ENCODE measurements around the gene PLA2G4F. TPM values are rescaled to one million over a fixed set of nuclear protein-coding genes. Genes with fewer than 3 reads are reported as not detected.

Gene PLA2G4F
- total and polyA plus RNA-seq, 10 of the 15 experiments (the other 5 are each of a cell fraction or from before 2014, with no cell fraction given) = not detected

DNA sequence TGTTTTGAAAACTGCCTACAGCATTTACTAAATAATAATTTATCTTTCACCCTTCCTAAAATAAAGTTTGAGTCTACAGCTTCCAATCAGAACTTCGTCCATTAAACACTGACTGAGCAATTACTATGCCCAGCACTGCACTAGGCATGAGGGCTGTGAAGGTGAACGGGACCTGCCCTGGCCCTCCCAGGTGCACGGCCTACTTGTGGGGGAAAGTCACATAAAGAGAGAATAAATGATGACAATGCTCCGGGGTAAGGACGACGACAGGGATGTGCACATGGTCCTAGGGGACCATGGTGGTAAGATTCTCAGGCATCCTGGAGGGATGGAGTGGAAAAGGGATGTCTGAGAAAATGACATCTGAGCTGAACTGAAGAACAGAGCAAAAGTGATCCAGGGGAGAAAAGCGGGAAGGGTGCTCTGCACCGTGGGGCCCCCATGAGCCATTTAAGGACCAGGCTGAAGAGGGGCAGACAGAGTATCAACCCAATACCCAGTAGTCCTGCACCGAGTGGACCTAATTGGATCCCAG lies 11.5 kb downstream of the PLA2G4F start:
- in situ Hi-C loops (cut with MboI) (no loop called here), intact Hi-C loops (cut with micrococcal nuclease; ENCODE audit: unreplicated experiment) (no loop called here)
- FAIRE-seq (no peak), DNase-seq (ENCODE audit: low read depth, low spot score) (no peak), ATAC-seq (no peak)
- 37% methylated on average over 9 of the region's 9 CpGs for WGBS (ENCODE audit: insufficient coverage, insufficient replicate concordance, low lambda C conversion rate, missing lambda C conversion rate)
- Histone ChIP-seq H3K4me1 (ENCODE audit: control insufficient read depth, insufficient read depth, low read length) (no peaks in the 10 kb centered on the region), H3K9ac (ENCODE audit: control insufficient read depth, insufficient read depth, low read length) (no peak overlapping the region), H3K4me2 (ENCODE audit: control insufficient read depth, insufficient read depth) (no peak overlapping the region), H3K36me3 (ENCODE audit: control insufficient read depth in 2 of 2, insufficient read depth in 2 of 2, low read length in 1 of 2) (no peaks in the 10 kb centered on the region), H3K79me2 (ENCODE audit: control insufficient read depth, insufficient read depth, low read length) (no peaks in the 10 kb centered on the region), H3K4me3 (no peak overlapping the region), H3K27ac (ENCODE audit: control insufficient read depth, insufficient read depth) (no peak overlapping the region), H3K9me3 (replicated peaks; ENCODE audit: control insufficient read depth, insufficient read depth, low read length) (no peaks in the 10 kb centered on the region), H2AFZ (ENCODE audit: control insufficient read depth, low read depth, low read length) (no peak overlapping the region), H3K27me3 (replicated peaks in 1 of 2; ENCODE audit: control insufficient read depth in 2 of 2, insufficient read depth in 2 of 2, low read length in 1 of 2) (no peaks in the 10 kb centered on the region; a peak in 1 of 4 replicates), H4K20me1 (ENCODE audit: control insufficient read depth, insufficient read depth) (no peaks in the 10 kb centered on the region)
- SMC1A ChIA-PET (ENCODE audit: uncharacterized antibody, unreplicated experiment) = no interaction called here
- POLR2A ChIA-PET = no interaction called here
- RAD21 ChIA-PET (ENCODE audit: unreplicated experiment) = no interaction called here
- BruUV-seq (replicated peaks) = no TSS peak
- CTCF ChIA-PET = no interaction called here
- TF ChIP-seq SREBF1 (IDR thresholded peaks at IDR 0.05; ENCODE audit: low read length) (no peak), IKZF1 (conservative IDR thresholded peaks at IDR 0.05) (no peak)

DNA sequence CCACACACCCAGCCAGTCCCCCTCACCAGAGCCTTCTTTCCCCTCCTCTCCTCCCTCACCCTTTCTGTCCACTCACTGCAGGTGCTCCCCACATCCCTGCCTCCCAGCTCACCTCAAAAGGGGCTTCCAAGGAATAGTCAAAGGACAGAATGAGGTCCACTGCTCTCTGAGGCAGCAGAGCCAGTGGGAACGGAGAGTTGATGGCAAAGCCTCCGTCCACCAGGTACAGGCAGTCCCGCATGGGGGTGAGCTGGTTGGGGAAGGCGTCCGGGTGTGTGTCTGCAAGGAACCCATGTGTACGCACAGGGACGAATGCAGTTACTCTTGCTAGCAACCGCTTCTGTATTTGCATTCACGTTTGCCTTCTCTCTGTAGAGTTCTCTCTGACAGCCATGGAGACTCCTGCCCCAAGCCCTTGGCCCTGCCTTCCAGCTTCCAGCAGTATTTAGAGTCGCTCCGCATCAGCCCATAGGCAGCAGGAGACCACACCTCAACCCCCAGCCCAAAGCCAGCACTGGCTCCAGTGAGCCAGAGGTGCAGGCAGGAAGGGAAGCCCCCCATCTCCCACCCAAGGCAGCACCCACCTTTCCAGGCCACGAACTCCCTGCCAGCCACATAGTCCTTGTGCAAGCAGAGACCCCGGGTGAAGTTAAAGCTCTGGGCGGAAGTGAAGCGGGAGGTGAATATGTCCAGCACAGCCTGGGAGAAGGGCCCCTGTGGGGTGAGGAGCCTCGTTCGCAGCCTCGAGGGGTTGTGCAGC lies 12.4 kb downstream of the PLA2G4F start:
- Histone ChIP-seq H3K79me2 (ENCODE audit: control insufficient read depth, insufficient read depth, low read length) (no peaks in the 10 kb centered on the region), H3K27me3 (replicated peaks in 1 of 2; ENCODE audit: control insufficient read depth in 2 of 2, insufficient read depth in 2 of 2, low read length in 1 of 2) (no peaks in the 10 kb centered on the region; a peak in 1 of 4 replicates), H3K36me3 (ENCODE audit: control insufficient read depth in 2 of 2, insufficient read depth in 2 of 2, low read length in 1 of 2) (no peaks in the 10 kb centered on the region), H3K27ac (ENCODE audit: control insufficient read depth, insufficient read depth) (no peak overlapping the region), H3K4me3 (no peak overlapping the region), H2AFZ (ENCODE audit: control insufficient read depth, low read depth, low read length) (no peak overlapping the region), H3K4me2 (ENCODE audit: control insufficient read depth, insufficient read depth) (no peak overlapping the region), H4K20me1 (ENCODE audit: control insufficient read depth, insufficient read depth) (no peaks in the 10 kb centered on the region), H3K9me3 (replicated peaks; ENCODE audit: control insufficient read depth, insufficient read depth, low read length) (no peaks in the 10 kb centered on the region), H3K9ac (ENCODE audit: control insufficient read depth, insufficient read depth, low read length) (no peak overlapping the region), H3K4me1 (ENCODE audit: control insufficient read depth, insufficient read depth, low read length) (no peaks in the 10 kb centered on the region)
- RAD21 ChIA-PET (ENCODE audit: unreplicated experiment) = no interaction called here
- SMC1A ChIA-PET (ENCODE audit: uncharacterized antibody, unreplicated experiment) = interaction anchor here (1.0 kb wide), 1 partner anchor 65 kb away, joined by 3 read pairs; no protein-coding TSS in a partner anchor
- no peak for ATAC-seq
- WGBS (ENCODE audit: insufficient coverage, insufficient replicate concordance, low lambda C conversion rate, missing lambda C conversion rate) = 51% methylated on average over 18 of the region's 18 CpGs
- no peak for DNase-seq (ENCODE audit: low read depth, low spot score)
- BruUV-seq (replicated peaks) = no TSS peak
- CTCF ChIA-PET = no interaction called here
- TF ChIP-seq RCOR1 (conservative IDR thresholded peaks at IDR 0.05; ENCODE audit: low read depth, low read length) (no peak), ZNF687 (IDR thresholded peaks at IDR 0.05) (no peak), SREBF2 (IDR thresholded peaks at IDR 0.05; ENCODE audit: low read length) (no peak), TCF3 (IDR thresholded peaks at IDR 0.05; ENCODE audit: borderline replicate concordance, insufficient read depth, low read depth, low read length) (no peak), EZH2 (IDR thresholded peaks at IDR 0.05; ENCODE audit: borderline replicate concordance, control insufficient read depth, low read depth, low read length) (no peak), SREBF1 (IDR thresholded peaks at IDR 0.05; ENCODE audit: low read length) (no peak), STAT1 (conservative IDR thresholded peaks at IDR 0.05) (no peak), NFXL1 (IDR thresholded peaks at IDR 0.05; ENCODE audit: borderline replicate concordance) (no peak), ELK1 (IDR thresholded peaks at IDR 0.05; ENCODE audit: low read depth, low read length) (no peak), EGR1 (IDR thresholded peaks at IDR 0.05; ENCODE audit: borderline replicate concordance in 1 of 2, low read depth in 2 of 2, low read length in 2 of 2) (no peak)
- FAIRE-seq = no peak
- POLR2A ChIA-PET = no interaction called here
- intact Hi-C loops (cut with micrococcal nuclease; ENCODE audit: unreplicated experiment) (no loop called here), in situ Hi-C loops (cut with MboI) (no loop called here)

All from GM12878 (cell line).